ENCODE results near the gene TYW1.
"Not testable (repeated sequence)": the region's sequence is repeated elsewhere in the genome, so short reads cannot be mapped to it uniquely, and the experiment has no call there.

DNA sequence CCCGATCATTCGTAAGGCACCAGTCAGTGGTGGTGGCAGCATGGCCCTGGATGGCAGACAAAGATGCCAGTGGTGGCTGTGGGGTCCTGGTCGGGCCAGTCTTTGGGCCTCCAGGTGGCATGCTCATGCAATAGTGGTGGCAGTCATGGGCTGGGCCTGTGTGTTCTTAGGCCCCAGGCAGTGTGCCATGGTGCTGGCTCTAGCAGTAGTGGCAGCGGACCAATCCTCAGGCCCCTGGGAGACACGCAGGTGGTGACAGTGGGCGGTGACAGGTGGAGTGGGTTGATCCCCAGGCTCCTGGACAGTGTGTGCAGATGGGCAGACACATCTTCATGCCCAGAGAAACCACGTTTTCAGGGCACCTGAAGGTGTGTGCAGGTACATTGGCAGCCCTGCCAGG, 159.4 kb downstream of the TYW1 start:
- TF ChIP-seq, protein P1, sequence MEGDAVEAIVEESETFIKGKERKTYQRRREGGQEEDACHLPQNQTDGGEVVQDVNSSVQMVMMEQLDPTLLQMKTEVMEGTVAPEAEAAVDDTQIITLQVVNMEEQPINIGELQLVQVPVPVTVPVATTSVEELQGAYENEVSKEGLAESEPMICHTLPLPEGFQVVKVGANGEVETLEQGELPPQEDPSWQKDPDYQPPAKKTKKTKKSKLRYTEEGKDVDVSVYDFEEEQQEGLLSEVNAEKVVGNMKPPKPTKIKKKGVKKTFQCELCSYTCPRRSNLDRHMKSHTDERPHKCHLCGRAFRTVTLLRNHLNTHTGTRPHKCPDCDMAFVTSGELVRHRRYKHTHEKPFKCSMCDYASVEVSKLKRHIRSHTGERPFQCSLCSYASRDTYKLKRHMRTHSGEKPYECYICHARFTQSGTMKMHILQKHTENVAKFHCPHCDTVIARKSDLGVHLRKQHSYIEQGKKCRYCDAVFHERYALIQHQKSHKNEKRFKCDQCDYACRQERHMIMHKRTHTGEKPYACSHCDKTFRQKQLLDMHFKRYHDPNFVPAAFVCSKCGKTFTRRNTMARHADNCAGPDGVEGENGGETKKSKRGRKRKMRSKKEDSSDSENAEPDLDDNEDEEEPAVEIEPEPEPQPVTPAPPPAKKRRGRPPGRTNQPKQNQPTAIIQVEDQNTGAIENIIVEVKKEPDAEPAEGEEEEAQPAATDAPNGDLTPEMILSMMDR (IDR thresholded peaks at IDR 0.05) = not testable (repeated sequence)
- TF ChIP-seq POLR2AphosphoS5 (IDR thresholded peaks at IDR 0.05) = not testable (repeated sequence)

All from prostate gland (tissue), 2 donors.